ENCODE results near the gene VAPA.

VAPA gene

GRCh38 chr18:9913526-9914333 lies at the start of gene VAPA:
Gene VAPA (plus strand): TSS chr18:9914016. CDS start chr18:9914257, 241 bp downstream.
- H3K4me3 Mint-ChIP-seq = peak within 1 kb of the TSS; percentile 93 to 95
- peak within 1 kb of the TSS; percentile 97 for H3K27ac Mint-ChIP-seq
- ATAC-seq (replicated peaks) (peak; percentile 86 to 89), DNase-seq (peak; percentile 95)
- no peaks in the 10 kb centered on the region for H3K9me3 Mint-ChIP-seq
- H3K4me1 Mint-ChIP-seq = peaks cover 16 to 26% of the 10 kb centered on the region in 2 donors
- H3K36me3 Mint-ChIP-seq = peaks cover 0 to 3% of the 10 kb centered on the region in 2 donors
- H3K27me3 Mint-ChIP-seq = peaks cover 9 to 11% of the 10 kb centered on the region in 2 donors

GRCh38 chr18:9865764-9866490 lies 47.9 kb upstream of the VAPA start:
- peaks cover 8 to 13% of the 10 kb centered on the region in 2 donors for H3K36me3 Mint-ChIP-seq
- H3K27ac Mint-ChIP-seq = no peak overlapping the region
- no peak overlapping the region for H3K4me3 Mint-ChIP-seq
- peaks cover 11 to 23% of the 10 kb centered on the region in 2 donors for H3K27me3 Mint-ChIP-seq
- ATAC-seq (replicated peaks) (no peak), DNase-seq (no peak)
- peaks cover 4 to 10% of the 10 kb centered on the region in 2 donors for H3K4me1 Mint-ChIP-seq
- peaks cover 17 to 20% of the 10 kb centered on the region in 2 donors for H3K9me3 Mint-ChIP-seq

- DNase-seq (no peak), ATAC-seq (replicated peaks) (no peak)
- H3K27ac Mint-ChIP-seq = no peak overlapping the region
Measured at GRCh38 chr18:9866627-9867026, 47.2 kb upstream of the VAPA start.

GRCh38 chr18:9867071-9867594 lies 46.7 kb upstream of the VAPA start:
- H3K9me3 Mint-ChIP-seq = peaks cover 17 to 20% of the 10 kb centered on the region in 2 donors
- DNase-seq (no peak), ATAC-seq (replicated peaks) (no peak)
- no peak overlapping the region for H3K27ac Mint-ChIP-seq
- peaks cover 16 to 29% of the 10 kb centered on the region in 2 donors for H3K27me3 Mint-ChIP-seq
- no peak overlapping the region for H3K4me3 Mint-ChIP-seq
- H3K36me3 Mint-ChIP-seq = peaks cover 8 to 13% of the 10 kb centered on the region in 2 donors
- peaks cover 4 to 10% of the 10 kb centered on the region in 2 donors for H3K4me1 Mint-ChIP-seq

More at GRCh38 chr18:9866627-9867026, 47.2 kb upstream of the VAPA start:
- Mint-ChIP-seq H3K9me3 (peaks cover 17 to 20% of the 10 kb centered on the region in 2 donors), H3K4me3 (no peak overlapping the region), H3K36me3 (peaks cover 8 to 13% of the 10 kb centered on the region in 2 donors), H3K27me3 (peaks cover 16 to 29% of the 10 kb centered on the region in 2 donors), H3K4me1 (peaks cover 4 to 10% of the 10 kb centered on the region in 2 donors)

- peaks cover 4 to 10% of the 10 kb centered on the region in 2 donors for H3K36me3 Mint-ChIP-seq
- DNase-seq = no peak
Measured at GRCh38 chr18:9868857-9869714, 44.7 kb upstream of the VAPA start.

GRCh38 chr18:9869715-9870430 lies 43.9 kb upstream of the VAPA start:
- no peak for DNase-seq
- peaks cover 22 to 32% of the 10 kb centered on the region in 2 donors for H3K27me3 Mint-ChIP-seq

More at GRCh38 chr18:9868857-9869714, 44.7 kb upstream of the VAPA start:
- H3K4me3 Mint-ChIP-seq = no peak overlapping the region
- no peak for ATAC-seq (replicated peaks)
- H3K27me3 Mint-ChIP-seq = peaks cover 21 to 29% of the 10 kb centered on the region in 2 donors
- H3K9me3 Mint-ChIP-seq = peaks cover 17 to 20% of the 10 kb centered on the region in 2 donors
- H3K27ac Mint-ChIP-seq = no peak overlapping the region
- peaks cover 0 to 7% of the 10 kb centered on the region in 2 donors for H3K4me1 Mint-ChIP-seq

GRCh38 chr18:9870431-9871008 lies 43.3 kb upstream of the VAPA start:
- DNase-seq (no peak), ATAC-seq (replicated peaks) (no peak)
- Mint-ChIP-seq H3K27me3 (peaks cover 25 to 39% of the 10 kb centered on the region in 2 donors), H3K4me3 (no peak overlapping the region), H3K4me1 (peaks cover 0 to 7% of the 10 kb centered on the region in 2 donors), H3K36me3 (peaks cover 3 to 8% of the 10 kb centered on the region in 2 donors), H3K9me3 (peaks cover 13 to 14% of the 10 kb centered on the region in 2 donors), H3K27ac (no peak overlapping the region)

More at GRCh38 chr18:9869715-9870430, 43.9 kb upstream of the VAPA start:
- peaks cover 17 to 20% of the 10 kb centered on the region in 2 donors for H3K9me3 Mint-ChIP-seq
- peaks cover 4 to 10% of the 10 kb centered on the region in 2 donors for H3K36me3 Mint-ChIP-seq
- ATAC-seq (replicated peaks) = peak in 1 of 2 donors; percentile 48
- H3K4me1 Mint-ChIP-seq = peaks cover 0 to 7% of the 10 kb centered on the region in 2 donors
- no peak overlapping the region for H3K27ac Mint-ChIP-seq
- H3K4me3 Mint-ChIP-seq = no peak overlapping the region

- Mint-ChIP-seq H3K36me3 (peaks cover 0 to under 1% of the 10 kb centered on the region in 2 donors), H3K4me1 (peaks cover 0 to 7% of the 10 kb centered on the region in 2 donors), H3K27ac (no peak overlapping the region), H3K27me3 (peaks cover 25 to 34% of the 10 kb centered on the region in 2 donors), H3K9me3 (peaks cover 5 to 7% of the 10 kb centered on the region in 2 donors), H3K4me3 (no peak overlapping the region)
- ATAC-seq (replicated peaks) (no peak), DNase-seq (no peak)
Measured at GRCh38 chr18:9871244-9871746, 42.5 kb upstream of the VAPA start.

GRCh38 chr18:9872823-9873222 lies 41.0 kb upstream of the VAPA start:
- ATAC-seq (replicated peaks) (no peak), DNase-seq (no peak)
- no peaks in the 10 kb centered on the region for H3K9me3 Mint-ChIP-seq
- H3K36me3 Mint-ChIP-seq = no peaks in the 10 kb centered on the region
- H3K27me3 Mint-ChIP-seq = peaks cover 22 to 32% of the 10 kb centered on the region in 2 donors
- H3K4me1 Mint-ChIP-seq = peaks cover 0 to 7% of the 10 kb centered on the region in 2 donors
- H3K27ac Mint-ChIP-seq = no peak overlapping the region
- no peak overlapping the region for H3K4me3 Mint-ChIP-seq

GRCh38 chr18:9874728-9875127 lies 39.1 kb upstream of the VAPA start:
- Mint-ChIP-seq H3K4me1 (peaks cover 0 to 7% of the 10 kb centered on the region in 2 donors), H3K27me3 (peaks cover 22 to 27% of the 10 kb centered on the region in 2 donors), H3K4me3 (no peak overlapping the region), H3K27ac (no peak overlapping the region), H3K36me3 (no peaks in the 10 kb centered on the region), H3K9me3 (no peaks in the 10 kb centered on the region)
- DNase-seq (no peak), ATAC-seq (replicated peaks) (no peak)

- Mint-ChIP-seq H3K27ac (no peak overlapping the region), H3K9me3 (no peaks in the 10 kb centered on the region), H3K27me3 (peaks cover 11 to 14% of the 10 kb centered on the region in 2 donors), H3K4me3 (no peak overlapping the region), H3K4me1 (no peaks in the 10 kb centered on the region), H3K36me3 (no peaks in the 10 kb centered on the region)
- no peak for DNase-seq
- no peak for ATAC-seq (replicated peaks)
Measured at GRCh38 chr18:9876212-9876866, 37.5 kb upstream of the VAPA start.
